Effector memory CD4-positive, alpha-beta T cell (primary cell): ENCODE data around the gene WDFY4.

Experiments
- DNase-seq, 3 donors: peaks; one replicate each; pipeline ENCODE4 v3.0.0-alpha.2; 2020
- H3K27ac ChIP-seq: 2 replicates; pipeline ENCODE4 v1.7.0; 2013; ENCODE audit warnings: mild to moderate bottlenecking, low read length, moderate library complexity; ENCODE audit not compliant: insufficient read depth, poor library complexity, severe bottlenecking
- H3K27me3 ChIP-seq: replicated peaks from 2 replicates; pipeline ENCODE4 v1.7.0; 2013; ENCODE audit warnings: mild to moderate bottlenecking, low read length; ENCODE audit not compliant: insufficient read depth, control insufficient read depth, poor library complexity, severe bottlenecking
- H3K36me3 ChIP-seq: 2 replicates; pipeline ENCODE4 v1.7.0; 2013; ENCODE audit warnings: mild to moderate bottlenecking, low read length, moderate library complexity; ENCODE audit not compliant: control insufficient read depth, insufficient read depth
- H3K4me1 ChIP-seq: 2 replicates; pipeline ENCODE4 v1.7.0; 2013; ENCODE audit warnings: low read length, mild to moderate bottlenecking; ENCODE audit not compliant: control insufficient read depth, insufficient read depth, poor library complexity, severe bottlenecking
- H3K4me3 ChIP-seq: 2 replicates; pipeline ENCODE4 v1.7.0; 2013; ENCODE audit warnings: low read length, low read depth, mild to moderate bottlenecking; ENCODE audit not compliant: insufficient read depth, poor library complexity, severe bottlenecking
- H3K9me3 ChIP-seq: 2 replicates; pipeline ENCODE4 v1.7.0; 2013; ENCODE audit warnings: mild to moderate bottlenecking, low read length, moderate library complexity; ENCODE audit not compliant: control insufficient read depth

Gene WDFY4

GRCh38 chr10:48835781-48836180, 151.1 kb downstream of the WDFY4 start:
- Histone ChIP-seq H3K4me1 (no peaks in the 10 kb centered on the region), H3K27ac (no peak overlapping the region), H3K27me3 (no peaks in the 10 kb centered on the region), H3K36me3 (no peaks in the 10 kb centered on the region), H3K4me3 (no peak overlapping the region), H3K9me3 (no peaks in the 10 kb centered on the region)
- DNase-seq: no peak

- Histone ChIP-seq H3K27ac (no peak overlapping the region), H3K36me3 (no peaks in the 10 kb centered on the region), H3K4me1 (no peaks in the 10 kb centered on the region), H3K9me3 (no peaks in the 10 kb centered on the region), H3K4me3 (no peak overlapping the region), H3K27me3 (no peaks in the 10 kb centered on the region)
- DNase-seq: no peak
Observed at GRCh38 chr10:48836605-48837004, 151.9 kb downstream of the WDFY4 start.

- no peak for DNase-seq
- no peak overlapping the region for H3K27ac ChIP-seq
- no peaks in the 10 kb centered on the region for H3K4me1 ChIP-seq
- H3K27me3 ChIP-seq: no peaks in the 10 kb centered on the region
- H3K9me3 ChIP-seq: no peaks in the 10 kb centered on the region
- H3K36me3 ChIP-seq: no peaks in the 10 kb centered on the region
- H3K4me3 ChIP-seq: no peak overlapping the region
Observed at GRCh38 chr10:48838834-48839233, 154.2 kb downstream of the WDFY4 start.

GRCh38 chr10:48839809-48840679, 155.4 kb downstream of the WDFY4 start:
- Histone ChIP-seq H3K27ac (no peak overlapping the region), H3K36me3 (no peaks in the 10 kb centered on the region), H3K9me3 (no peaks in the 10 kb centered on the region), H3K27me3 (no peaks in the 10 kb centered on the region), H3K4me3 (no peak overlapping the region), H3K4me1 (no peaks in the 10 kb centered on the region)
- no peak for DNase-seq

- DNase-seq: no peak
- H3K4me3 ChIP-seq: no peak overlapping the region
Observed at GRCh38 chr10:48842231-48842630, 157.6 kb downstream of the WDFY4 start.

GRCh38 chr10:48843198-48843597, 158.5 kb downstream of the WDFY4 start:
- H3K4me1 ChIP-seq: no peaks in the 10 kb centered on the region
- no peak overlapping the region for H3K27ac ChIP-seq
- no peaks in the 10 kb centered on the region for H3K9me3 ChIP-seq
- no peak for DNase-seq
- no peaks in the 10 kb centered on the region for H3K36me3 ChIP-seq
- no peaks in the 10 kb centered on the region for H3K27me3 ChIP-seq
- H3K4me3 ChIP-seq: no peak overlapping the region

More at GRCh38 chr10:48842231-48842630, 157.6 kb downstream of the WDFY4 start:
- Histone ChIP-seq H3K27ac (no peak overlapping the region), H3K36me3 (no peaks in the 10 kb centered on the region), H3K27me3 (no peaks in the 10 kb centered on the region), H3K4me1 (no peaks in the 10 kb centered on the region), H3K9me3 (no peaks in the 10 kb centered on the region)

- Histone ChIP-seq H3K4me3 (no peak overlapping the region), H3K4me1 (no peaks in the 10 kb centered on the region), H3K9me3 (no peaks in the 10 kb centered on the region), H3K36me3 (no peaks in the 10 kb centered on the region), H3K27ac (no peak overlapping the region), H3K27me3 (no peaks in the 10 kb centered on the region)
- no peak for DNase-seq
Observed at GRCh38 chr10:48844616-48845015, 159.9 kb downstream of the WDFY4 start.

- Histone ChIP-seq H3K36me3 (no peaks in the 10 kb centered on the region), H3K27ac (no peak overlapping the region), H3K27me3 (no peaks in the 10 kb centered on the region)
Observed at GRCh38 chr10:48845512-48845911, 160.8 kb downstream of the WDFY4 start.

GRCh38 chr10:48847691-48848090, 163.0 kb downstream of the WDFY4 start:
- no peaks in the 10 kb centered on the region for H3K9me3 ChIP-seq
- H3K36me3 ChIP-seq: no peaks in the 10 kb centered on the region
- no peak overlapping the region for H3K27ac ChIP-seq
- no peak for DNase-seq
- H3K27me3 ChIP-seq: no peaks in the 10 kb centered on the region
- H3K4me3 ChIP-seq: no peak overlapping the region
- no peaks in the 10 kb centered on the region for H3K4me1 ChIP-seq

More at GRCh38 chr10:48845512-48845911, 160.8 kb downstream of the WDFY4 start:
- Histone ChIP-seq H3K4me3 (no peak overlapping the region), H3K4me1 (no peaks in the 10 kb centered on the region), H3K9me3 (no peaks in the 10 kb centered on the region)
- DNase-seq: no peak

- no peak overlapping the region for H3K4me3 ChIP-seq
- H3K27me3 ChIP-seq: no peaks in the 10 kb centered on the region
- DNase-seq: no peak
- H3K36me3 ChIP-seq: no peaks in the 10 kb centered on the region
- H3K9me3 ChIP-seq: no peaks in the 10 kb centered on the region
- no peak overlapping the region for H3K27ac ChIP-seq
- H3K4me1 ChIP-seq: no peaks in the 10 kb centered on the region
Observed at GRCh38 chr10:48856855-48857254, 172.2 kb downstream of the WDFY4 start.
